Pons (tissue), 1 donor: ENCODE measurements around the gene TBC1D4.
"Not testable (repeated sequence)": the region's sequence is repeated elsewhere in the genome, so short reads cannot be mapped to it uniquely, and the experiment has no call there.

ENCODE experiments used
- DNase-seq: peaks from one replicate; pipeline ENCODE4 v3.0.0-alpha.2; 2016; ENCODE audit warnings: low spot score

The TBC1D4 gene

DNA sequence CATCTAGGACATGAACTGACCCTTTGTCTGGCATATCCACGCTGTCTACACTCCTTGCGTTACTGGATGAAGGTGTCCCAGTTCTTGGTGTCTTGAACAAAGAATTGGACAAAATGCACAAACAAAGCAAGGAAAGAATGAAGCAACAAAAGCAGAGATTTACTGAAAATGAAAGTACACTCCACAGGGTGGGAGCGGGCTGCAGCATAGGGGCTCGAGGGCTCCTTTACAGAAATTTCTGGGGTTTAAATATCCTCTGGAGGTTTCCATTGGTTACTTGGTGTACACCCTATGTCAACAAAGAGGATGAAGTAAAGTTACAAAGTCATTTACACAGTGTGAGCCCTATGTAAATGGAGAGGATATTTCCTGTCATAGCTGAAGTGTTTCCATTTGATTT, 208.3 kb downstream of the TBC1D4 start:
- not testable (repeated sequence) for DNase-seq

DNA sequence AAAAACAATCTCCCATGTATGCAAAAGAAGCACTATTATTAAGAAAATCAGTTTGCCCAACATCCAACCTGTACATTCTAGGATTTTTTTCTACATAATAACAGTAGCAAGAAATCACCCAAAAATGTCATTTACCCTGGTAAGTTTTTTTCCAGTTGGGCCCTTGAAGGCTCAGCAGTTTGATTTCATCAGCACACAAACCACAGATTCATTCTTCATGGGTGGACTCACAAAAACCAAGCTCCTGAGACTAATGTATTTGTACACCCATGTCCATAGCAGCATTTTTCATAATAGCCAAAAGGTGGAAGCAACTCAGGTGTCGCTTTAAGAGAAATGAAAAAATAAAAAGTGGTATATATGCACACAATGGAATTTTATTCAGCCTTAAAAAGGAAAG, 210.1 kb downstream of the TBC1D4 start:
- no peak for DNase-seq

DNA sequence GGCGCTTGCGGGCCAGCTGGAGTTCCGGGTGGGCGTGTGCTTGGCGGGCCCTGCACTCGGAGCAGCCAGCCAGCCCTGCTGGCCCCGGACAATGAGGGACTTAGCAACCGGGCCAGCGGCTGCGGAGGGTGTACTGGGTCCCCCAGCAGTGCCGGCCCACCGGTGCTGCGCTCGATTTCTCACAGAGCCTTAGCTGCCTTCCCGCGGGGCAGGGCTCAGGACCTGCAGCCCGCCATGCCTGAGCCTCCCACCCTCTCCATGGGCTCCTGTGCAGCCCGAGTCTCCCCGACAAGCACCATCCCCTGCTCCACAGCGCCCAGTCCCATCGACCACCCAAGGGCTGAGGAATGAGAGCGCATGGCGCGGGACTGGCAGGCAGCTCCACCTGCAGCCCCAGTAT, 213.5 kb downstream of the TBC1D4 start:
- not testable (repeated sequence) for DNase-seq

DNA sequence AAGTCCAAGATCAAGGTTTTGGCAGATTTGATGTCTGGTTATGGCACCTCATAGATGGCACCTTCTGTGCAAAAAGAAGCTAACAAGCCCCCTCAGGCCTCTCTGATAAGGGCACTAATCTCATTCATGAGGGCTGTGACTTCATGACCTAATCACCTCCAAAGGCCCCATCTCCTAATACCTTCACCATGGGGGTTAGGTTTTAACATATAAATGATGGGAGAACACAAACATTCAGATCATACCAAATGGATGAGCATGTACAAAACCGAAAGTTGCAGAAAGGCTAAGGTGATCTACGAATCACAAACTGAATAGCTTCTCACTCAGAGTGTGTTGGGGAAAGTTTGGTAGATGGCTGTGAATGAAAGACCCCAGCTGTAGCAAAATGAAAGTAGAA, 217.4 kb downstream of the TBC1D4 start:
- no peak for DNase-seq

DNA sequence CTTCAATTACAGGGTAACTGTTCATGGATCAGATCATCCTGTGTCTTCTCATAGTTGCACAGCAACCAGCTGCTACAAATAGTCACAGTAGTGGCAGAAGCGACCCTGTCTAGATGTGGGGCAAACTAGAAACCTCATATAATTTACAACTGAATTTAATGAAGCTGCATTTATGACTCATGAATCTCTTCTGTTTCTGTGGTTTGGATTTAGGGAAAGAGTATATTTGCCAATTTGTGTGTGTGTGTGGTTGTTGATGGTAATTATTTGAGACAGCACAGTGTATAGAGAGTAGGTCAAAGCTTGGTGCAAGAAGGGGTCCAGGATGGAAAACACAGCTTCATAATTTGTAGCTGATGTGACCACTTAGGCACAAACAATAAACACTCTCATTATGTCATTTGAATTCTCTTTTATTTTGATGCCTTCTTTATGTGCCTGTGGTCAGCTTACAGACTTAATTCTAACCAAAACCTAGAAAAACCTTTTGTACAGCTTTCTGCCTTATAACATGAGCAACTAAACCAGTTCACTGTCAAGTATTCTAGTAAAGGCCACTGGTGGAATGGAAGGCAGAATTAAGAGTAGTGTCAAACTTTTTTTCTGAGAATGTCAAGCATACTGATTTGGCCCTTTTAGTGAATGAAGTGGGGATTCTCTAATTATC, 218.1 kb downstream of the TBC1D4 start:
- no peak for DNase-seq

DNA sequence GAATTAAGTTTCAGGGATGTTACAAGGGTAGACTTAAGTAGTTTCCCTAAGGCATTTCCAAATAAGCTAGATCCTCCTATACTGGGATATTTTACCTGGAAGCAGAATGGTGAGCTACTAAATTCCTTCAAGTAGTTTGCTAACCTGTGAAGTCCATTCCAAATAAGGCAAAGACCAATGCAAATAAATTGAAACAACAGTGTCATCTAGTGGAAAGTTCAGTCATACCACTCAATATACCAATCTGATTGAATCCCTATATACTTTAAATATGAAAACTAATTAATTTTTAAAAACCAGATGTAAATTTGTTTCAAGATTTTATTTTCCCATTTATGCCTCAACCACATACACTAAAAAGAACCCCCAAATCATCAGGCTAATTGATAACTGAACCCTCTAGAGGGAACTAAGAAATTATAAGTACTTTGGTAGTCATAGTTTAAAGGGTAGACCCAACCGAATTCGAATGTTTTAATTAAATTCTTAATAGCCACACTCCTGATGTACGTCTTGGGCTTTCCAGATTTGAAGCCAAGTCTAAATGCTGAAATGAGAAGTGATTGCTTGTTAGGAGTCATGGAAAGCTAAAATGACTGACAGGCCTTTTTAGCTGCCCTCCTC, 223.7 kb downstream of the TBC1D4 start:
- peak; percentile 58 for DNase-seq

DNA sequence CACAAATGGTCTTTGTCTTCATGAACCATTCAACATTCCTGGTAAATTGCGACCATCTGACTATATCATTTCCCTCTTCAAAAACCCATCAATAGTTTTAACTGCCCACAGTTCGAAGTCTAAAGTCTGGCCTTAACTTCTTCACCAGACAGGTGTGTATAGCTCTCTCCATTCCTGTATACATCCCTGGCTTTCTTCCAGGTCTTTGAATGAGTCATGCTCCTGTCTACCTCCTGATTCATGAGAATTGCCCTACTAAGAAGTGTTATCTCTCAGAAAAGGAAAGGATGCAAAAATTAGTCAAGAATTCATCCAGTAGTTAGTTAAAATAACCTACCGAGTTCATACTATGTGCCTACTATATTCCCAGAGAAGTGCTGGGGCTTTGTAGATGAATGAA, 225.0 kb downstream of the TBC1D4 start:
- DNase-seq = no peak

DNA sequence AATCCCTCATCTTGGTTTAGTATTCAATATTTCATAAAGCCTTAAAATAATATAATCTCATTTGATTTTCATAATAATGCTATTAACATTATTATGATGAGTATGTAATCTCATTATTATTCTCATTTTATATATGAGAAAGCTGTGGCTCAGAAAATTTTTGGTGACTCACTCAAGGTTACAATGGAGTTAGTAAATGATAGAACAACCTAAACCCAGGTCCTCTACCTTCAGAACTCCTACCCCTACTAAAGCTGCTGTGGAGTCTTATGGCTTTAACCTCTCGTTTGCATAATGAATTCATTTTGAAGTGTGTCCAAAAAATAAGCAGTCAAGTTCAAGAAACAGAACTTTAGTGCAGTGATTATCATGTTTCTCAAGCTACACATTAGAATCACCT, 226.3 kb downstream of the TBC1D4 start:
- no peak for DNase-seq

DNA sequence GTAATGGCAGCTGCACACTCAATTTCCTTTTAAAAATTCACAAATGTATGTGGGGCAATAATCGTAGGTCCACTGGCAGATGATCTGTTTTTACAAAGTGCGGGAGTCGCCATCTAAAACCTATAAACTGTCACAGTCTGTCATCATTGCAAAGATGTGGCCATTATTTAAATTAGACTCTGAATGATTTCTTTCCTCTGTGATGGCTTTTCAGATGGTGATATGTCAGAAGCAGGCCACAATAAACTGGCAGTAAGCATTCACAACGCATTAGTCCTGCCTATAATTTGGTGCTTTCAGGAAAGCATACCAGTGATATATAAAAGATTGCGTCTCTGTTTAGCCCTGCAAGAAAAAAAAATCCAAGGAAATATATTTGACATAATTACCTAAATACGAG, 226.8 kb downstream of the TBC1D4 start:
- DNase-seq = no peak

DNA sequence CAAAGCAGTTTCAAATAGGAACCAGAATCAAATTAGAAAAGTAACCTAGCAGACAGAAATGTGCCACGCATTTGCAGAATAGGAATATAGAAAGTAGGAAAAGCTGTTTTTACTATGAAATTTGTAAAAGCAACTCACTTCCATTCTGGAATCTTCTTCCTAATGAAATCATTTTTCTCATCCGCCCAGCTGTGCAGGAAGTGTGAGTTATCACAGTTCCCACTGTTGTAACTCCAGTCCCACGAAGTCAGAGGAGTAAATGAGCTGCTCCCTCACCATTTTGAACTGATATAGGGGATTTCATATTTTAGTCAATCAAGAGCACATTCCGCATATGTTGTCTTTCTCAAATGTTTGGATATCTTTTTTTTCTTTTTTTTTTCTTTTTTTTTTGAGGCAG, 230.8 kb downstream of the TBC1D4 start:
- no peak for DNase-seq

DNA sequence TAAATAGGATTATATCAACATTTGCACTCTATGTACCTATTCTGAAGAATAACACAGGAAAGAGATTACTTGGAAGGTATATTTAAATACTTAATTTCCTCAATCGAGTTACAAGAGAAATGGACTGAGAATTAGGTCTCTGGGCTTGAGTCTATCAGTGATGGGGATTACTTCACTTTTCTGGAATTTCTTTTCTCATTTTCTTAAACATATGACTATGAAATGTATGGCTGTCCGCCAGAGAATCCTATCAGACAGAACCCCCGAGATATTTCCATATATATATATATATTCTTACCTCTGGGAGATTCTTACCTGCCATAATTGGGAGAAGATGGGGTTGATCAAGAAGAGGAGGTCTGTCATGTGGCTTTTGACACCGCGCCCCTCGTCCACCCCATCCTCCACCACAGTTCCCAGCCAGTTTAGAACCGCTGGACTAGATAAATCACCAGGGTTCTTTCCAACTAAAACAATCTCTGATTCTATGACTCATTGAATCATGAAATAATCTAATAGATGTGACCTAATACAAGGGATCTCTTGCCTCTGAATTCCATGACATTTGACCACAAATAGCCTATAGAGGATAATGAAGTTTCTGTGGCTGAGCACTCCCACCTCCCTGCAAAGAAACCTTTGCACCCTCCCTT, 231.3 kb downstream of the TBC1D4 start:
- no peak for DNase-seq

DNA sequence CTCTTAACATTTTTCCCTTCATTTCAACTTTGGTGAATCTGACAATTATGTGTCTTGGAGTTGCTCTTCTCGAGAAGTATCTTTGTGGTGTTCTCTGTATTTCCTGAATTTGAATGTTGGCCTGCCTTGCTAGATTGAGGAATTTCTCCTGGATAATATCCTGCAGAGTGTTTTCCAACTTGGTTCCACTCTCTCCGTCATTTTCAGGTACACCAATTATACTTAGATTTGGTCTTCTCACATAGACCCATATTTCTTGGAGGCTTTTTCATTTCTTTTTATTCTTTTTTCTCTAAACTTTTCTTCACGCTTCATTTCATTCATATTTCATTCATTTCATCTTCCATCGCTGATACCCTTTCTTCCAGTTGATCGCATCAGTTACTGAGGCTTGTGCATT, 236.4 kb downstream of the TBC1D4 start:
- DNase-seq = not testable (repeated sequence)

DNA sequence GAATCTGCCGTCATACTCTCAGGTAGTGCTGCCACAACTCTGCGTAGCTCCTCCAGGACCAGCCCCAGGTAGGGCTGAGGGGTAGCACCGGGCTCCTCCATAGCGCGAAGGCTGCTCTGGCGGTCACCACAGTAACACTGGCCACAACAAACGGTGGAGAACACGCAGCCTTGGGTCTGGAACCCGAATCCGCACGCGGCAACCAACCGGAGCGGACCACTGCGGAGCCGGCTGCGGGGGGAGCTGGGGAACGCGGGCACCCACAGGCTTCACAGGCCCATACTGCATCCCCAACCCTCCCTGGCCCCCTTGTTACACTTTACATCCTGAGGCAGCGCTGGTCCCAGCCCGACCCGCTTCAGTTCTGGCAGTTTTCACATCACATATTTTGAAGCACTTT, 241.7 kb downstream of the TBC1D4 start:
- DNase-seq = not testable (repeated sequence)

DNA sequence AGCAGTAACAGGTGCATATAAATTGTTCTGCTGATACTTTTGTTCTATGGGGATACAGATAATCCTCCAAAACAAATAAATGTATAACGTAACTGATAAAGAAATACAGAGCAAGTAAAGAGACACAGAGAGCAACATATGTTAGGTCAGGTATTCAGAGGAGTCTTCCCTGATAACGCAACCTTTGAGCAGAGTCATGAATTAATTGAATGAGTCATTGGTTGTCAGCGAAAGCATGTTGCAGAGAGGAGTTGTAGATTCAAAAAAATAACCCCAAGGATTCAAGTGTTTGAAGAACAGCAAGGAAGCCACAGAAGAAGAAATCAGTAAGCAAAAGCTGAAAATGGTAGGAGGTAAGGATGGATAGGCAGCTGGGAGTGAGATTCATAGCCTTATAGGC, 245.2 kb downstream of the TBC1D4 start:
- DNase-seq = no peak
